Measurements from ENCODE around the gene AMY1B.
"Not testable (repeated sequence)": the region's sequence is repeated elsewhere in the genome, so short reads cannot be mapped to it uniquely, and the experiment has no call there.

AMY1B gene

DNA sequence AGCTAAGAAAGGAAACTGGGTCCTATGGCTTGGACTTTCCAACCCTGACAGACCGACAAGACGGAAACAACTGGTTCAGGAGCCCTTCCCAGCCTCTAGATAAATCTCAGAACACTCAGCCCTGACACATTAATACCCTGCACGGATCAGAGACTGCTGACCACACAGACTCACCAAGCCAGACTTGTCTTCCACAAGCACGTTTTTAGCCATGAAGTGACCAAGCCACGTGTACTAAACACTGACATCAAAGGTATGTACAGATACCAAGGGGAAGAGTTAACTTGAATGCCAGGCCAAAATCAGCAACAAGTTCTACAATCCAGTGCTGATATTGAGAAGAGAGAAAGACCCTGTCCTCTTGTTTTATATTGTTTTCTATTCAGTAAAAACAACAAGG, at the start of gene AMY1B:
AMY1B (minus strand) TSS at position 101 of the 400 bp plus-strand sequence. CDS start 571 bp downstream, outside the sequence.
- not testable (repeated sequence) for DNase-seq

DNA sequence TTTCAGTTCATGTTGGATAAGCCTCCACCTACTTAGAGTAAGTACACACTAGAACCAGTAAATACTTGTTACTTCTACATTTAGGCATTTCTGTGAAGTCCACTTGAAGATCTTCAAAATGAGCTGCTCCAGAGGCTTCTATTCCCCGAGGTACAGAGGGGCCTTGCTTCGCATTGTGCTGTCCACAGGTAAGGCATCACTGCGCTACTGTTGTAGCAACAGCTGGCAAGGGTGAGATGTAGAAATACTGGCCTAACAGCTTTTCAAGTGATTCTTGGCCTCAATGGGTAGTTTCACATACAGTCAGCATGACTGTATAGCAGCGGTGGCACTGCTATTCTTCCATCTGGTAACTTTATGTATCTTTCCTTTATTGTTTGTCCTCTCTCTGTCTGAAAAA, 49.0 kb upstream of the AMY1B start:
- DNase-seq = not testable (repeated sequence)

- DNase-seq = not testable (repeated sequence)
Observed at GRCh38 chr1:103744449-103744848, 48.4 kb upstream of the AMY1B start.

DNA sequence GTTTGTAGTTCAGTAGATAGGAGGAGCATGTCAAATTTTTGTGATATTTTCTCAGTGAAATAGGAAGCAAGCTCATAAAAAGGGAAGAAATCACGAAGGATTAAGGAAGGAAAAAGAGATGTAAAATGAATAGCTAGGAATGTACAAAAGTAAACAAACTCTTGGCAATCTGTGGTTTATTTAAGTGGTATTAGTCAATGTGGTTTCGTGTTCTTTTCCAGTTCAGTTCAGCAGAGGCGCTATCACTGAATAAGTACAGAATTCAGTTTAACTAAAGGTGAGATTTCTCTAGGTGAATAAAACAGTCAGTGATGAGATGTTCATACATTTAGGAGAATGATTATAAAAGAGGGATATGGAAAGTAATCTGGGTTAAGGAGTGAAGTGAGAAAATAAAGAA, 42.0 kb upstream of the AMY1B start:
- DNase-seq = not testable (repeated sequence)

DNA sequence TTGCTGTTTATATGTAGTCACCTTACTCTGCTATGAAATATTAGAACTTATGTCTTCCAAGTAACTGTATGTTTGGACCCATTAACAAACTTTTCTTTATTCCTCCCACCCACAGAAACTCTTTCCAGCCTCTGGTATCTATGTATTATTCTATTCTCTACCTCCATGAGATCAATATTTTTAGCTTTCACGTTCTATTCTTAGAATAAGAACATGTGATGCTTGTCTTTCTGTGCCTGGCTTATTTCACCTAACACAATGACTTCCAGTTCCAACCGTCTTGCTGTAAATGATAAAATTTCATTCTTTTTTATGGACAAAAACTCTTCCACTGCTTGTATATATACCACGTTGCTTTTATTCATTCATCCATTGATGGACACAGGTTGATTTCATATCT, 39.3 kb upstream of the AMY1B start:
- not testable (repeated sequence) for DNase-seq

DNA sequence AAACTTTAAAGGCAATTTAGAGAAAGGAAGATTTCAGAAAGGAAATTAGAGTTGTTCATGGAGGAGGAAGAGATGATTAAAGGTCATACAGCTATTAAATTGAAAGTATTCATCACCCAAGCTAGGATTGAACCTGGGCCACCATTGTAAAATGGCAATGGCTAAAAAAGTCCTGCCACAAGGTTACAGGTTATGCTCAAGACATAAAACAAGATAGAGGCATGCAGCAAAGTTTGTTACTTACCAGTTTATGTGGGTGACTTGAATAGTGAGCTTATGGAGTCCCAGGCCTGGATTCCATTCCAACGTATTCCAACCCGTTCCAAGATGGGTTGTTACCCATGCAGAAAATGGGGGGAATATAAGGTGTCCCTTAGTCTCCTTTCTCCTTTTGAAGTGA, 25.5 kb upstream of the AMY1B start:
- not testable (repeated sequence) for DNase-seq

DNA sequence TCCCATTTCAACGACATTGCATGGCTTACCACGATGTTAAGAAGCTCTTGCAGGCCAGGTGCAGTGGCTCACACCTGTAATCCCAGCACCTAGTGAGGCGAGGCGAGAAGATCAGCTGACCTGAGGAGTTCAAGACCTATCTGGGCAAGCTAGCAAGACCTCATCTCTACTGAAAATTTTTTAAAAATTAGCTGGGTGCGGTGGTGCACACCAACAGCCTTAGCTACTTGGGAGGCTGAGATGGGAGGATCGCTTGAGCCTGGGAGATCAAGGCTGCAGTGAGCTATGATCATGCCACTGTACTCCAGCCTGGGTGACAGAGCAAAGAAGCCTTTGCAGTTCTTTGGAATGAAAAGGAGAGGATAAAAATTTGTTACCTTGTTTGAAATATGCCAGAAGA, 21.4 kb upstream of the AMY1B start:
- not testable (repeated sequence) for DNase-seq

DNA sequence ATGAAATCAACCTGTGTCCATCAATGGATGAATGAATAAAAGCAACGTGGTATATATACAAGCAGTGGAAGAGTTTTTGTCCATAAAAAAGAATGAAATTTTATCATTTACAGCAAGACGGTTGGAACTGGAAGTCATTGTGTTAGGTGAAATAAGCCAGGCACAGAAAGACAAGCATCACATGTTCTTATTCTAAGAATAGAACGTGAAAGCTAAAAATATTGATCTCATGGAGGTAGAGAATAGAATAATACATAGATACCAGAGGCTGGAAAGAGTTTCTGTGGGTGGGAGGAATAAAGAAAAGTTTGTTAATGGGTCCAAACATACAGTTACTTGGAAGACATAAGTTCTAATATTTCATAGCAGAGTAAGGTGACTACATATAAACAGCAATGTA, 14.4 kb upstream of the AMY1B start:
- not testable (repeated sequence) for DNase-seq

GRCh38 chr1:103707670-103708069, 11.7 kb upstream of the AMY1B start:
- DNase-seq = not testable (repeated sequence)

GRCh38 chr1:103701256-103701655, 5.2 kb upstream of the AMY1B start:
- DNase-seq = not testable (repeated sequence)

DNA sequence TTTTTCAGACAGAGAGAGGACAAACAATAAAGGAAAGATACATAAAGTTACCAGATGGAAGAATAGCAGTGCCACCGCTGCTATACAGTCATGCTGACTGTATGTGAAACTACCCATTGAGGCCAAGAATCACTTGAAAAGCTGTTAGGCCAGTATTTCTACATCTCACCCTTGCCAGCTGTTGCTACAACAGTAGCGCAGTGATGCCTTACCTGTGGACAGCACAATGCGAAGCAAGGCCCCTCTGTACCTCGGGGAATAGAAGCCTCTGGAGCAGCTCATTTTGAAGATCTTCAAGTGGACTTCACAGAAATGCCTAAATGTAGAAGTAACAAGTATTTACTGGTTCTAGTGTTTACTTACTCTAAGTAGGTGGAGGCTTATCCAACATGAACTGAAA, 4.7 kb upstream of the AMY1B start:
- DNase-seq = not testable (repeated sequence)

DNA sequence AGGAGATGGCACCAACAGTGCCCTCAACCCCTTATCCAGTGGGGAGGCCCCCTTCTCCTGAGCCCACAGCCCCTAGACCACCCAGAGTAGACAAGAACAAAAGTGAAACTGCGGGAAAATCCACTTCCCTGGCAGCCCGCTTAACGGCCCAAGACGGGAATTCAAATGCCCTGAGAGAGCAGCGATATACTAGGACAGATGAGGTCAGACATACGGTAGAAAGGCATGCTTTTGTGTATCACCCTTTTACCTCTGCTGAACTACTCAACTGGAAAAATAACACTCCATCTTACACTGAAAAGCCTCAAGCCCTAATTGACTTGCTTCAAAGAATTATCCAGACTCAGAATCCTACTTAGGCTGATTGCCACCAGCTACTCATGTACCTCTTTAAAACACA, 1.4 kb upstream of the AMY1B start:
- not testable (repeated sequence) for DNase-seq

- DNase-seq = not testable (repeated sequence)
Observed at GRCh38 chr1:103676335-103676734, 19.7 kb downstream of the AMY1B start.

GRCh38 chr1:103655460-103655859, 40.5 kb downstream of the AMY1B start, which contains the start of gene AMY1A:
TSS of gene AMY1A (plus strand) at chr1:103655760. CDS start at chr1:103656331, 571 bp downstream.
- not testable (repeated sequence) for DNase-seq

GRCh38 chr1:103654133-103654532, 41.9 kb downstream of the AMY1B start:
- DNase-seq = not testable (repeated sequence)

GRCh38 chr1:103650889-103651288, 45.1 kb downstream of the AMY1B start:
- DNase-seq = not testable (repeated sequence)

DNA sequence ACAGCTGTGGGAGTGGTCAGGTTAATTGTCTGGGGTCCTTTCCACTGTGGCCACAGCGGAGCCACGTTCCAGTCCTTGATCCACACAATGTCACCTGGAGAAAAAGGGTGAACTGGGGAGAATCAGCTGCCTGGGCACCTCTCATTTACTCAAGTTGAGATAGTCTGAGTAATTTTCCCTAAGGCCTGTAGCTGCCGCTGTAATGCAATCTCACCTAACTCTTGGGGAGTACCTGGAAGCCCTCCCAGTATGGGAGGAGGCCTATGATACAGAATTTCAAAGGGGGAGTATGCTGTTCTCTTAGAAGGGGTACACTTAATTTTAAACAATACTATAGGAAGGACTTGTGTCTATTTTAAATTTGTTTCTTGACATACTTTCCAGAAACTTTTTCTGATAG, 45.7 kb downstream of the AMY1B start:
- DNase-seq = not testable (repeated sequence)

GRCh38 chr1:103643908-103644307, 52.1 kb downstream of the AMY1B start:
- not testable (repeated sequence) for DNase-seq

DNA sequence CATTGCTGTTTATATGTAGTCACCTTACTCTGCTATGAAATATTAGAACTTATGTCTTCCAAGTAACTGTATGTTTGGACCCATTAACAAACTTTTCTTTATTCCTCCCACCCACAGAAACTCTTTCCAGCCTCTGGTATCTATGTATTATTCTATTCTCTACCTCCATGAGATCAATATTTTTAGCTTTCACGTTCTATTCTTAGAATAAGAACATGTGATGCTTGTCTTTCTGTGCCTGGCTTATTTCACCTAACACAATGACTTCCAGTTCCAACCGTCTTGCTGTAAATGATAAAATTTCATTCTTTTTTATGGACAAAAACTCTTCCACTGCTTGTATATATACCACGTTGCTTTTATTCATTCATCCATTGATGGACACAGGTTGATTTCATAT, 54.8 kb downstream of the AMY1B start:
- DNase-seq = not testable (repeated sequence)
